ENCODE data around the gene RHBDD2.

DNA sequence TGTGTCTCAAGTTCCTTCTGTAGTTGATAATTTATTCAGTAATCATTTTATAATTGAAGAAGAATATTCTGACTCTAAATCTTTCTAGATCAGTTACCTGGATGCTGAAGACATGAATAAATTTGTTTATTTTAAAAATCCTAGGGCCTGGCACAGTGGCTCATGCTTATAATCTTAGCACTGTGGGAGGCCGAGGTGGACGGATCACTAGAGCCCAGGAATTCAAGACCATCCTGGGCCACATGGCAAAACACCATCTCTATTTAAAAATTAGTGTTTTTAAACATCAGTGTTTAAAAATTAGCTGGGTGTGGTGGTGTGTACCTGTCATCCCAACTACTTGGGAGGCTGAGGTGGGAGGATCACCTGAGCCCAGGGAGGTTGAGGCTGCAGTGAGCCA lies 45.4 kb downstream of the RHBDD2 start:
- TF ChIP-seq, protein P1, sequence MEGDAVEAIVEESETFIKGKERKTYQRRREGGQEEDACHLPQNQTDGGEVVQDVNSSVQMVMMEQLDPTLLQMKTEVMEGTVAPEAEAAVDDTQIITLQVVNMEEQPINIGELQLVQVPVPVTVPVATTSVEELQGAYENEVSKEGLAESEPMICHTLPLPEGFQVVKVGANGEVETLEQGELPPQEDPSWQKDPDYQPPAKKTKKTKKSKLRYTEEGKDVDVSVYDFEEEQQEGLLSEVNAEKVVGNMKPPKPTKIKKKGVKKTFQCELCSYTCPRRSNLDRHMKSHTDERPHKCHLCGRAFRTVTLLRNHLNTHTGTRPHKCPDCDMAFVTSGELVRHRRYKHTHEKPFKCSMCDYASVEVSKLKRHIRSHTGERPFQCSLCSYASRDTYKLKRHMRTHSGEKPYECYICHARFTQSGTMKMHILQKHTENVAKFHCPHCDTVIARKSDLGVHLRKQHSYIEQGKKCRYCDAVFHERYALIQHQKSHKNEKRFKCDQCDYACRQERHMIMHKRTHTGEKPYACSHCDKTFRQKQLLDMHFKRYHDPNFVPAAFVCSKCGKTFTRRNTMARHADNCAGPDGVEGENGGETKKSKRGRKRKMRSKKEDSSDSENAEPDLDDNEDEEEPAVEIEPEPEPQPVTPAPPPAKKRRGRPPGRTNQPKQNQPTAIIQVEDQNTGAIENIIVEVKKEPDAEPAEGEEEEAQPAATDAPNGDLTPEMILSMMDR (IDR thresholded peaks at IDR 0.05) = no peak
- no peak for TF ChIP-seq POLR2A (IDR thresholded peaks at IDR 0.05)
